HepG2 (cell line): Measurements from ENCODE around the gene TTLL10. TPM values are rescaled to one million over a fixed set of nuclear protein-coding genes. Genes with fewer than 3 reads are reported as not detected.

ENCODE experiments used
- FLYWCH1 ChIP-seq: sonication (generic); formaldehyde crosslinking; IDR thresholded peaks from 2 replicates; pipeline ENCODE4 v1.8.1; 2023; ENCODE audit warnings: mild to moderate bottlenecking, missing genetic modification reagents
- FOXJ3 ChIP-seq: sonication (generic); formaldehyde crosslinking; IDR thresholded peaks from 2 replicates; pipeline ENCODE4 v1.4.0; 2020; ENCODE audit warnings: missing genetic modification reagents, mild to moderate bottlenecking, borderline replicate concordance
- HDAC2 ChIP-seq: sonication (generic); formaldehyde crosslinking; IDR thresholded peaks from 2 replicates; pipeline ENCODE4 v1.4.0; 2020; ENCODE audit warnings: missing genetic modification reagents
- NFE2 ChIP-seq: sonication (generic); formaldehyde crosslinking; IDR thresholded peaks from 2 replicates; pipeline ENCODE4 v1.4.0; 2020; ENCODE audit warnings: missing genetic modification reagents
- NR2C2 ChIP-seq: sonication (generic); formaldehyde crosslinking; IDR thresholded peaks from 2 replicates; pipeline ENCODE4 v1.4.0; 2020; ENCODE audit warnings: missing genetic modification reagents, mild to moderate bottlenecking, moderate library complexity, borderline replicate concordance
- ZBTB3 ChIP-seq: sonication (generic); formaldehyde crosslinking; IDR thresholded peaks from 2 replicates; pipeline ENCODE4 v1.4.0; 2020; ENCODE audit warnings: low read depth, mild to moderate bottlenecking, moderate library complexity, missing genetic modification reagents, borderline replicate concordance
- ZBTB42 ChIP-seq: sonication (generic); formaldehyde crosslinking; IDR thresholded peaks from 2 replicates; pipeline ENCODE4 v1.5.0; 2020; ENCODE audit warnings: mild to moderate bottlenecking, missing genetic modification reagents
- ZFP41 ChIP-seq: sonication (generic); formaldehyde crosslinking; IDR thresholded peaks from 2 replicates; pipeline ENCODE4 v1.4.0; 2020; ENCODE audit warnings: mild to moderate bottlenecking, missing genetic modification reagents, borderline replicate concordance
- ZNF33A ChIP-seq: sonication (generic); formaldehyde crosslinking; IDR thresholded peaks from 2 replicates; pipeline ENCODE4 v1.5.1; 2020; ENCODE audit warnings: missing genetic modification reagents, mild to moderate bottlenecking, moderate library complexity, borderline replicate concordance
- ZNF367 ChIP-seq: sonication (generic); formaldehyde crosslinking; IDR thresholded peaks from 2 replicates; pipeline ENCODE4 v1.4.0; 2020; ENCODE audit warnings: missing genetic modification reagents, borderline replicate concordance
- ZNF496 ChIP-seq: sonication (generic); formaldehyde crosslinking; IDR thresholded peaks from 2 replicates; pipeline ENCODE4 v1.8.1; 2023; ENCODE audit warnings: mild to moderate bottlenecking, moderate library complexity, missing genetic modification reagents; ENCODE audit not compliant: insufficient replicate concordance
- ZNF552 ChIP-seq: sonication (generic); formaldehyde crosslinking; IDR thresholded peaks from 2 replicates; pipeline ENCODE4 v1.9.0; 2022; ENCODE audit warnings: missing genetic modification reagents, mild to moderate bottlenecking, borderline replicate concordance
- ZNF772 ChIP-seq: sonication (generic); formaldehyde crosslinking; IDR thresholded peaks from 2 replicates; pipeline ENCODE4 v1.5.0; 2020; ENCODE audit warnings: mild to moderate bottlenecking, missing genetic modification reagents
- ZNF841 ChIP-seq: sonication (generic); formaldehyde crosslinking; IDR thresholded peaks from 2 replicates; pipeline ENCODE4 v1.8.1; 2023; ENCODE audit warnings: missing genetic modification reagents, borderline replicate concordance
- polyA plus RNA-seq, 8 experiments: library from polyadenylated mRNA; depleted of rRNA in 3 of 8; stranded (reverse) in 7 of 8; unstranded in 1 of 8; fragments of >200 nt; fragmentation: Illumina TruSeq in 4 of 8; extraction: Trizol in 4 of 8; gene quantifications; 2 replicates each; pipeline versions ENCODE4 v1.2.1 to v1.2.3, GENCODE V29; 2011 to 2016; ENCODE audit warnings: low read depth in 4 of 8, missing spikeins in 1 of 8, mixed read lengths in 1 of 8; ENCODE audit not compliant: insufficient read depth in 1 of 8
- total RNA-seq, 5 experiments: library from RNA; depleted of rRNA; stranded (reverse); fragments of >200 nt; fragmentation: Illumina TruSeq; extraction: Trizol; gene quantifications; 2 replicates each; pipeline ENCODE4 v1.2.3, GENCODE V29; 2016; ENCODE audit warnings: low read depth in 1 of 5
- TF ChIP-seq, protein P1 (sequence below): sonication (generic); formaldehyde crosslinking; IDR thresholded peaks from 2 replicates; pipeline ENCODE4 v1.5.0; 2020; ENCODE audit warnings: missing genetic modification reagents
- TF ChIP-seq, protein P2 (sequence below): sonication (generic); formaldehyde crosslinking; IDR thresholded peaks from 2 replicates; pipeline ENCODE4 v1.9.0; 2021; ENCODE audit warnings: missing genetic modification reagents, borderline replicate concordance
- TF ChIP-seq, protein P3 (sequence below): sonication (generic); formaldehyde crosslinking; IDR thresholded peaks from 2 replicates; pipeline ENCODE4 v1.5.1; 2020; ENCODE audit warnings: mild to moderate bottlenecking, moderate library complexity, missing genetic modification reagents
- TF ChIP-seq, protein P4 (sequence below): sonication (generic); formaldehyde crosslinking; IDR thresholded peaks from 2 replicates; pipeline ENCODE4 v1.5.1; 2020; ENCODE audit warnings: mild to moderate bottlenecking, missing genetic modification reagents, moderate library complexity

TTLL10 gene
- total and polyA plus RNA-seq, 2 of the 13 experiments (the other 11 are each of a cell fraction or from before 2014, with no cell fraction given) = not detected

DNA sequence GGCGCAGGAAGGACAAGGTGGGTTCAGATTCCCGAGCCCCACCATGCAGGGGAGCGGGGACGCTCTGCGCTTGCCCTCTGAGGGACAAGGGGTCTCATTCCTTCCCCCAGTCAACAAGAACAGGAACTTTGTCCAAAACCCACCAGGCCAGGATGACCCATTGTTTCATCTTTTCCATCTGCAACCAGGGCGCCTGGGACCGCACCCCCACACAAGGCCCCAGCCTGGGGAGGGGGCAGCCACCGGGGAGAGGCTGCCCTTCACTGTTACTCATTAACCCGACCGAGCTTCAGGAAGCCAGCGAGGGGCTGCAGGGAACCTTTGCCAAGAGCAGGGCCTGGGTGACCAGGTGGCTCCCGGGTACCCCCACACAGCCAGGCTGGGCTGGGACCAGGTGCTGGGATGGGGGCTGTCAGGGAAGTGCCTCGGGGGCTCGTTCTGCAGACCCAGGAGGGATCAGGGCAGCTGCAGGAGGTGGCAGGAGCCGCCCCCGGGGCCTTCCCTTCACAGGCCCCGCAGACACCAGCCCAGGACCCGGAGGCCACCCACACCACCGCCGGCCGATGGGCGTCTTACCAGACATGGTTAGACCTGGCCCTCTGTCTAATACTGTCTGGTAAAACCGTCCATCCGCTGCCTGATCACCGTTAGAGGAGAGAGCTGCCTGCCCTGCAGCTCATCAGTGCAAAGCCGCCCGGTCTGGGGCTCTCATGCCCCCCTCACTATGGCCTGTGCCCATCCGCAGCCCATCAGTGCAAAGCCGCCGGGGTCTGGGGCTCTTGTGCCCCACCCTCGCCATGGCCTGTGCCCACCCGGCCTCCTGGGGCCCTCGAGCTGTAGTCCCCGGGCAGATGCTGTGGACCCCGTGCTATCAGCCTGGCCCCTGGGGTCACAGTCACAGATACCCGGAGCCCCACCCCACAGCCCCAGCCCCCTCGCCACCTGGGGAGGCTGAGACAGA lies 4.9 kb upstream of the TTLL10 start (continued):
- TF ChIP-seq HDAC2 (CRISPR knock-in tag) (no peak), ZNF772 (no peak), ZNF552 (no peak), FLYWCH1 (CRISPR knock-in tag) (no peak), NFE2 (CRISPR knock-in tag) (no peak), ZFP41 (CRISPR knock-in tag) (no peak), ZNF496 (CRISPR knock-in tag) (no peak), NR2C2 (no peak), ZBTB3 (CRISPR knock-in tag) (no peak), ZNF841 (no peak), ZNF367 (CRISPR knock-in tag) (no peak), ZNF33A (CRISPR knock-in tag) (no peak), FOXJ3 (CRISPR knock-in tag) (no peak), ZBTB42 (CRISPR knock-in tag) (no peak)
- TF ChIP-seq, protein P1, sequence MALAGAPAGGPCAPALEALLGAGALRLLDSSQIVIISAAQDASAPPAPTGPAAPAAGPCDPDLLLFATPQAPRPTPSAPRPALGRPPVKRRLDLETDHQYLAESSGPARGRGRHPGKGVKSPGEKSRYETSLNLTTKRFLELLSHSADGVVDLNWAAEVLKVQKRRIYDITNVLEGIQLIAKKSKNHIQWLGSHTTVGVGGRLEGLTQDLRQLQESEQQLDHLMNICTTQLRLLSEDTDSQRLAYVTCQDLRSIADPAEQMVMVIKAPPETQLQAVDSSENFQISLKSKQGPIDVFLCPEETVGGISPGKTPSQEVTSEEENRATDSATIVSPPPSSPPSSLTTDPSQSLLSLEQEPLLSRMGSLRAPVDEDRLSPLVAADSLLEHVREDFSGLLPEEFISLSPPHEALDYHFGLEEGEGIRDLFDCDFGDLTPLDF (CRISPR knock-in tag) = no peak
- TF ChIP-seq, protein P2, sequence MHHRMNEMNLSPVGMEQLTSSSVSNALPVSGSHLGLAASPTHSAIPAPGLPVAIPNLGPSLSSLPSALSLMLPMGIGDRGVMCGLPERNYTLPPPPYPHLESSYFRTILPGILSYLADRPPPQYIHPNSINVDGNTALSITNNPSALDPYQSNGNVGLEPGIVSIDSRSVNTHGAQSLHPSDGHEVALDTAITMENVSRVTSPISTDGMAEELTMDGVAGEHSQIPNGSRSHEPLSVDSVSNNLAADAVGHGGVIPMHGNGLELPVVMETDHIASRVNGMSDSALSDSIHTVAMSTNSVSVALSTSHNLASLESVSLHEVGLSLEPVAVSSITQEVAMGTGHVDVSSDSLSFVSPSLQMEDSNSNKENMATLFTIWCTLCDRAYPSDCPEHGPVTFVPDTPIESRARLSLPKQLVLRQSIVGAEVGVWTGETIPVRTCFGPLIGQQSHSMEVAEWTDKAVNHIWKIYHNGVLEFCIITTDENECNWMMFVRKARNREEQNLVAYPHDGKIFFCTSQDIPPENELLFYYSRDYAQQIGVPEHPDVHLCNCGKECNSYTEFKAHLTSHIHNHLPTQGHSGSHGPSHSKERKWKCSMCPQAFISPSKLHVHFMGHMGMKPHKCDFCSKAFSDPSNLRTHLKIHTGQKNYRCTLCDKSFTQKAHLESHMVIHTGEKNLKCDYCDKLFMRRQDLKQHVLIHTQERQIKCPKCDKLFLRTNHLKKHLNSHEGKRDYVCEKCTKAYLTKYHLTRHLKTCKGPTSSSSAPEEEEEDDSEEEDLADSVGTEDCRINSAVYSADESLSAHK (CRISPR knock-in tag) = no peak
- TF ChIP-seq, protein P3, sequence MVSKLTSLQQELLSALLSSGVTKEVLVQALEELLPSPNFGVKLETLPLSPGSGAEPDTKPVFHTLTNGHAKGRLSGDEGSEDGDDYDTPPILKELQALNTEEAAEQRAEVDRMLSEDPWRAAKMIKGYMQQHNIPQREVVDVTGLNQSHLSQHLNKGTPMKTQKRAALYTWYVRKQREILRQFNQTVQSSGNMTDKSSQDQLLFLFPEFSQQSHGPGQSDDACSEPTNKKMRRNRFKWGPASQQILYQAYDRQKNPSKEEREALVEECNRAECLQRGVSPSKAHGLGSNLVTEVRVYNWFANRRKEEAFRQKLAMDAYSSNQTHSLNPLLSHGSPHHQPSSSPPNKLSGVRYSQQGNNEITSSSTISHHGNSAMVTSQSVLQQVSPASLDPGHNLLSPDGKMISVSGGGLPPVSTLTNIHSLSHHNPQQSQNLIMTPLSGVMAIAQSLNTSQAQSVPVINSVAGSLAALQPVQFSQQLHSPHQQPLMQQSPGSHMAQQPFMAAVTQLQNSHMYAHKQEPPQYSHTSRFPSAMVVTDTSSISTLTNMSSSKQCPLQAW (CRISPR knock-in tag) = peak; percentile 99
- TF ChIP-seq, protein P4, sequence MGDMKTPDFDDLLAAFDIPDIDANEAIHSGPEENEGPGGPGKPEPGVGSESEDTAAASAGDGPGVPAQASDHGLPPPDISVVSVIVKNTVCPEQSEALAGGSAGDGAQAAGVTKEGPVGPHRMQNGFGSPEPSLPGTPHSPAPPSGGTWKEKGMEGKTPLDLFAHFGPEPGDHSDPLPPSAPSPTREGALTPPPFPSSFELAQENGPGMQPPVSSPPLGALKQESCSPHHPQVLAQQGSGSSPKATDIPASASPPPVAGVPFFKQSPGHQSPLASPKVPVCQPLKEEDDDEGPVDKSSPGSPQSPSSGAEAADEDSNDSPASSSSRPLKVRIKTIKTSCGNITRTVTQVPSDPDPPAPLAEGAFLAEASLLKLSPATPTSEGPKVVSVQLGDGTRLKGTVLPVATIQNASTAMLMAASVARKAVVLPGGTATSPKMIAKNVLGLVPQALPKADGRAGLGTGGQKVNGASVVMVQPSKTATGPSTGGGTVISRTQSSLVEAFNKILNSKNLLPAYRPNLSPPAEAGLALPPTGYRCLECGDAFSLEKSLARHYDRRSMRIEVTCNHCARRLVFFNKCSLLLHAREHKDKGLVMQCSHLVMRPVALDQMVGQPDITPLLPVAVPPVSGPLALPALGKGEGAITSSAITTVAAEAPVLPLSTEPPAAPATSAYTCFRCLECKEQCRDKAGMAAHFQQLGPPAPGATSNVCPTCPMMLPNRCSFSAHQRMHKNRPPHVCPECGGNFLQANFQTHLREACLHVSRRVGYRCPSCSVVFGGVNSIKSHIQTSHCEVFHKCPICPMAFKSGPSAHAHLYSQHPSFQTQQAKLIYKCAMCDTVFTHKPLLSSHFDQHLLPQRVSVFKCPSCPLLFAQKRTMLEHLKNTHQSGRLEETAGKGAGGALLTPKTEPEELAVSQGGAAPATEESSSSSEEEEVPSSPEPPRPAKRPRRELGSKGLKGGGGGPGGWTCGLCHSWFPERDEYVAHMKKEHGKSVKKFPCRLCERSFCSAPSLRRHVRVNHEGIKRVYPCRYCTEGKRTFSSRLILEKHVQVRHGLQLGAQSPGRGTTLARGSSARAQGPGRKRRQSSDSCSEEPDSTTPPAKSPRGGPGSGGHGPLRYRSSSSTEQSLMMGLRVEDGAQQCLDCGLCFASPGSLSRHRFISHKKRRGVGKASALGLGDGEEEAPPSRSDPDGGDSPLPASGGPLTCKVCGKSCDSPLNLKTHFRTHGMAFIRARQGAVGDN (CRISPR knock-in tag) = peak; percentile 65
